Activated naive CD8-positive, alpha-beta T cell treated with anti-CD3 and anti-CD28 coated beads, Interleukin-2, amount 10 ng/mL, durations not matched to agents 7 days and 5 days (primary cell): Measurements from ENCODE around the gene CDON. TPM values are rescaled to one million over a fixed set of nuclear protein-coding genes. Genes with fewer than 3 reads are reported as not detected.

Experiments used
- ATAC-seq: fragments of 150-1000 bp; cut with Tn5 transposase; one replicate; pipeline ENCODE4 v1.10.0; 2021; ENCODE audit warnings: low read depth, moderate library complexity
- POLR2A ChIA-PET: fragments of 350-600 bp; sonication (Branson Sonifier 250); formaldehyde crosslinking; loops from one replicate; lab custom pipeline; 2021; ENCODE audit warnings: antibody characterized with exemption; lab: Charles Lee
- DNase-seq: peaks from one replicate; pipeline ENCODE4 v3.0.0; 2021
- H3K27ac Mint-ChIP-seq: one replicate; pipeline ENCODE4 v1.8.0; 2022; ENCODE audit warnings: mild to moderate bottlenecking, mixed read lengths
- H3K27me3 Mint-ChIP-seq: one replicate; pipeline ENCODE4 v1.8.0; 2022; ENCODE audit warnings: mild to moderate bottlenecking, moderate library complexity, mixed read lengths
- H3K36me3 Mint-ChIP-seq: one replicate; pipeline ENCODE4 v1.8.0; 2021; ENCODE audit warnings: mild to moderate bottlenecking, mixed read lengths
- H3K4me1 Mint-ChIP-seq: one replicate; pipeline ENCODE4 v1.8.0; 2021; ENCODE audit warnings: mixed read lengths
- H3K4me3 Mint-ChIP-seq: one replicate; pipeline ENCODE4 v1.8.0; 2022; ENCODE audit warnings: mild to moderate bottlenecking, moderate library complexity, mixed read lengths
- H3K9me3 Mint-ChIP-seq: one replicate; pipeline ENCODE4 v1.8.0; 2021; ENCODE audit warnings: mixed read lengths
- total RNA-seq, 2 experiments: library from RNA; stranded (reverse); gene quantifications; one replicate each; pipeline ENCODE4 v1.2.3, GENCODE V29; 2021

CDON gene
- total RNA-seq, 2 experiments from 2014 or later = 3.4 to 3.9 TPM

DNA sequence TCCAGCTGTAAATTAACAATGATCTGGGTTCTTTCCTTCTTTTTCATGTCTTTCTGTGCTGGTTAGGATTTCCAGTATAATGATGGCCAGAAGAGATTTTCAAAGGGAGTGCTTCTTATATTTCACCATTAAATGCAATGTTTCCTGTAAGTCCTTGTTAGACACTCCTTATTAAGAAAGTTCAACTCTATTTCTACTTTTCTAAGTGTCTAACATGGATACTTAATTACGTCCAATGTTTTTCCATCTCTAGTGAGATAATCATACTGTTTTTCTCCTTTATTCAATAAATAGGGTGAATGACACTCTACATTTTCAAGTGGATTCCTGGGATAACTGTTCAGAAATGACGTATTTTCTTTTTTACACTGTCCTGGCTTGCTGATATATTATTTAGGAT lies 49.8 kb downstream of the CDON start:
- POLR2A ChIA-PET = interaction anchor here (0.7 kb wide), 1 partner anchor 110 kb away, joined by 3 read pairs; no protein-coding TSS in a partner anchor
- Mint-ChIP-seq H3K27ac (no peak overlapping the region), H3K36me3 (no peaks in the 10 kb centered on the region), H3K9me3 (no peaks in the 10 kb centered on the region), H3K4me3 (no peak overlapping the region), H3K4me1 (no peaks in the 10 kb centered on the region), H3K27me3 (no peaks in the 10 kb centered on the region)
- DNase-seq = no peak
- ATAC-seq = no peak

DNA sequence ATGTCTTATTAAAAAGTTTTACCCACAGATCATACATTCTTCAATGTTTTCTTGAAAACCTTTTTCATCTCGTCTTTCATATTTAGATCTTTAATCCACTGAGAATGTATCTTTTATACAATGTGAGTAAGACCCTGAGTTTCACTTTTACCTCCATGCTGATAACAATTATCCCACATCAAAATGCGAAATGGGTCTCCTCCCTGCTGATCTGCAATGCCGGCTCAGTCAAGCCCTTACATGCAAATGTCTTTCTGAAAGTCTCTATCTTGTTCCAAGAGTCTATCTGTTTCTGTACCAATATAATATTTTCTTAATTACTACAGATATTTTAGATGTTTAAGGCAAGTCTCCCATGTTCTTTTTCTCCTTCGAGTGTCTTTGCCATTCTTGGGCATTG lies 50.9 kb downstream of the CDON start:
- ATAC-seq (no peak), DNase-seq (no peak)
- Mint-ChIP-seq H3K36me3 (no peaks in the 10 kb centered on the region), H3K4me1 (no peaks in the 10 kb centered on the region), H3K4me3 (no peak overlapping the region), H3K9me3 (no peaks in the 10 kb centered on the region), H3K27ac (no peak overlapping the region), H3K27me3 (no peaks in the 10 kb centered on the region)
- POLR2A ChIA-PET = no interaction called here

DNA sequence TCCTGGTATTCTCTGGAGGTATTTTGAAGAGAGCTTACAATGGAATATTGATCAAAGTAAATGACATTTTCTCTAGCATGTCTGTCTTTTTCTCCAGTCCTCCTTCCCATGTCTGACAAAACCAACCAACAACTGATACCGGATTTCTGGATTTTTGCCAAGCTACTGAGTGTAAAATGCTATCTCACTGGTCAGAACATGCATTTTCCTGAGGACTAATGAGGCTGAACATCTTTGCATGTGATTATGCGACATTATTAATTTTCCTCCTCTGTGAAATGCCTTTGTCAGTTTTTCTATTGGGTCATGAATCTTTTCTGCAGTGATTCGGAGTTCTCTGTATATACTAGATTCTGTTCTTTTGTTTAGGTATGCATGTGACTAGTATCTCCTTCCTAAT lies 51.4 kb downstream of the CDON start:
- POLR2A ChIA-PET = interaction anchor here (0.6 kb wide), 1 partner anchor 25 kb away, joined by 3 read pairs; no protein-coding TSS in a partner anchor
- no peak overlapping the region for H3K4me3 Mint-ChIP-seq
- DNase-seq (no peak), ATAC-seq (no peak)
- H3K27ac Mint-ChIP-seq = no peak overlapping the region
- no peaks in the 10 kb centered on the region for H3K27me3 Mint-ChIP-seq
- H3K36me3 Mint-ChIP-seq = no peaks in the 10 kb centered on the region
- H3K9me3 Mint-ChIP-seq = no peaks in the 10 kb centered on the region
- H3K4me1 Mint-ChIP-seq = no peaks in the 10 kb centered on the region

GRCh38 chr11:126008956-126009355 lies 53.7 kb downstream of the CDON start:
- H3K9me3 Mint-ChIP-seq = no peaks in the 10 kb centered on the region
- no peaks in the 10 kb centered on the region for H3K36me3 Mint-ChIP-seq
- DNase-seq = no peak
- H3K27me3 Mint-ChIP-seq = no peaks in the 10 kb centered on the region
- ATAC-seq = no peak
- H3K27ac Mint-ChIP-seq = no peak overlapping the region
- H3K4me1 Mint-ChIP-seq = no peaks in the 10 kb centered on the region
- POLR2A ChIA-PET = interaction anchor here (0.5 kb wide), 1 partner anchor 218 kb away, joined by 3 read pairs; no protein-coding TSS in a partner anchor
- no peak overlapping the region for H3K4me3 Mint-ChIP-seq

- Mint-ChIP-seq H3K27me3 (no peaks in the 10 kb centered on the region), H3K27ac (no peak overlapping the region), H3K4me1 (no peaks in the 10 kb centered on the region), H3K9me3 (no peaks in the 10 kb centered on the region), H3K36me3 (no peaks in the 10 kb centered on the region), H3K4me3 (no peak overlapping the region)
- no peak for ATAC-seq
- no peak for DNase-seq
- POLR2A ChIA-PET = no interaction called here
Measured at GRCh38 chr11:126007238-126007637, 55.4 kb downstream of the CDON start.

DNA sequence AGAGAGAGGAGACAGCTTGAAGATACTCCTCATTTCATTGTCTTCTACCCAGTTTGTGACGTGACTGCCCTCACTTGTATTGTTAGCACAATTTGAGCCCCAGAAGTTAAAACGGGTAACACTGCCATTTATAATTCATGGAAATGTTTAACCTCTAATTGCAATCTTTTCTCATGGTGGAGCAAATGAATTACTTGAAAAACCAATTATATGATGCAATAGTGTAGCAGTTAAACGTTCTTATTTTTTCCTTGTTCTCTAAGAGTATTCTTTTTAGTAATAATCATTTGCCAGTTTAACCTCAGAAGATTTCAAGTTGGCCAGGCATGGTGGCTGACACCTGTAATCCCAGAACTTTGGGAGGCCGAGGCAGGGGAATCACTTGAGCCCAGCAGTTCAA lies 56.6 kb downstream of the CDON start:
- POLR2A ChIA-PET = no interaction called here

GRCh38 chr11:126002181-126002580 lies 60.5 kb downstream of the CDON start:
- H3K27ac Mint-ChIP-seq = no peak overlapping the region
- H3K4me1 Mint-ChIP-seq = no peaks in the 10 kb centered on the region
- H3K27me3 Mint-ChIP-seq = peaks cover 2% of the 10 kb centered on the region
- POLR2A ChIA-PET = interaction anchor here (0.6 kb wide), 1 partner anchor 317 kb away, joined by 3 read pairs; no protein-coding TSS in a partner anchor
- no peaks in the 10 kb centered on the region for H3K9me3 Mint-ChIP-seq
- ATAC-seq (no peak), DNase-seq (no peak)
- H3K4me3 Mint-ChIP-seq = no peak overlapping the region
- H3K36me3 Mint-ChIP-seq = no peaks in the 10 kb centered on the region

More for the DNA sequence above, 56.6 kb downstream of the CDON start:
- no peaks in the 10 kb centered on the region for H3K4me1 Mint-ChIP-seq
- no peak for DNase-seq
- no peak overlapping the region for H3K27ac Mint-ChIP-seq
- H3K36me3 Mint-ChIP-seq = no peaks in the 10 kb centered on the region
- no peak overlapping the region for H3K4me3 Mint-ChIP-seq
- H3K27me3 Mint-ChIP-seq = peaks cover 2% of the 10 kb centered on the region
- ATAC-seq = no peak
- H3K9me3 Mint-ChIP-seq = no peaks in the 10 kb centered on the region

- DNase-seq (no peak), ATAC-seq (no peak)
- POLR2A ChIA-PET = no interaction called here
- Mint-ChIP-seq H3K4me3 (no peak overlapping the region), H3K27me3 (peaks cover 2% of the 10 kb centered on the region), H3K27ac (no peak overlapping the region), H3K9me3 (no peaks in the 10 kb centered on the region), H3K4me1 (no peaks in the 10 kb centered on the region), H3K36me3 (no peaks in the 10 kb centered on the region)
Measured at GRCh38 chr11:125999234-125999880, 63.3 kb downstream of the CDON start.

DNA sequence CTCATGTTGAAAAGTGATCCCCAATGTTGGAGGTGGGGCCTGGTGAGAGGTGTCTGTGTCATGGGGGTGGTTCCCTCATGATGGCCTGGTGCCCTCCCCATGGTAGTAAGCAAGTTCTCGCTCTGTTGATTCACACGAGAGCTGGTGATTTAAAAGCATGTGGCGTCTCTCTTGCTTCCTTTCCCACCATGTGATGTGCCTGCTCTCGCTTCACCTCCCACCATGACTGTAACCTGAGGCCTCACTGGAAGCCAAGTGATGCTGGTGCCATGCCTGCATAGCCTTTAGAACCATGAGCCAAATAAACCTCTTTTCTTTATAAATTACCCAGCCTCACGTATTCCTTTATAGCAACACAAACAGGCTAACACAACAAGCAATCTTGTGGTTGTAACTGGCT lies 64.4 kb downstream of the CDON start:
- ATAC-seq (no peak), DNase-seq (no peak)
- peaks cover 2% of the 10 kb centered on the region for H3K27me3 Mint-ChIP-seq
- H3K27ac Mint-ChIP-seq = no peak overlapping the region
- no peaks in the 10 kb centered on the region for H3K9me3 Mint-ChIP-seq
- H3K4me3 Mint-ChIP-seq = no peak overlapping the region
- no peaks in the 10 kb centered on the region for H3K4me1 Mint-ChIP-seq
- POLR2A ChIA-PET = no interaction called here
- H3K36me3 Mint-ChIP-seq = no peaks in the 10 kb centered on the region

GRCh38 chr11:125995313-125995712 lies 67.4 kb downstream of the CDON start:
- H3K27me3 Mint-ChIP-seq = peaks cover 3% of the 10 kb centered on the region
- H3K36me3 Mint-ChIP-seq = no peaks in the 10 kb centered on the region
- POLR2A ChIA-PET = no interaction called here
- no peaks in the 10 kb centered on the region for H3K9me3 Mint-ChIP-seq
- no peaks in the 10 kb centered on the region for H3K4me1 Mint-ChIP-seq
- no peak for DNase-seq
- no peak overlapping the region for H3K4me3 Mint-ChIP-seq
- ATAC-seq = no peak
- H3K27ac Mint-ChIP-seq = no peak overlapping the region

- H3K36me3 Mint-ChIP-seq = no peaks in the 10 kb centered on the region
- ATAC-seq (no peak), DNase-seq (no peak)
- no peaks in the 10 kb centered on the region for H3K9me3 Mint-ChIP-seq
- POLR2A ChIA-PET = no interaction called here
- H3K4me3 Mint-ChIP-seq = no peak overlapping the region
- peaks cover 2% of the 10 kb centered on the region for H3K4me1 Mint-ChIP-seq
- H3K27ac Mint-ChIP-seq = no peak overlapping the region
- H3K27me3 Mint-ChIP-seq = peaks cover 3% of the 10 kb centered on the region
Measured at GRCh38 chr11:125994509-125994908, 68.2 kb downstream of the CDON start.

DNA sequence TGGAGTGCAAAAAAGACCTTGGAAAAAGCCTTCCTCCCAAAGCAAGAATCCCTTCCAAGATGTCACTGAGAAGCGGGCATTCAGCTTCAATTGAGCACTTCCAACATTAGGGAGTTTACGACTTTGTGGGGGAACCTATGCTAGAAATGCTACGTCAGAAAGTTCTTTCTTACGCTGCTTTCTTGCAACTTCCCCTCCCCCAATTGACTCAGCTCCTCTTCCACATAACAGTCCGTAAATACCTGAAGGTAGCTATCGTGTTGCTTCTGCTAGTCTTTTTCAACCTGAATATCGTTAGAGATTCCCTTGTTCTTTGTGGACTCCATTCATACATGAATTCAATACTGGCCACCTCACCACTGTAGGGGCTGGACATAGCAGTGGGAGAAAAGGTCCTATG lies 69.8 kb downstream of the CDON start:
- POLR2A ChIA-PET = no interaction called here
- Mint-ChIP-seq H3K27ac (no peak overlapping the region), H3K4me3 (no peak overlapping the region), H3K27me3 (peaks cover 3% of the 10 kb centered on the region), H3K9me3 (no peaks in the 10 kb centered on the region), H3K4me1 (peaks cover 2% of the 10 kb centered on the region), H3K36me3 (no peaks in the 10 kb centered on the region)
- no peak for DNase-seq
- ATAC-seq = no peak

- Mint-ChIP-seq H3K4me1 (peaks cover 2% of the 10 kb centered on the region), H3K36me3 (no peaks in the 10 kb centered on the region), H3K27ac (no peak overlapping the region), H3K9me3 (no peaks in the 10 kb centered on the region), H3K27me3 (peaks cover 3% of the 10 kb centered on the region), H3K4me3 (no peak overlapping the region)
- POLR2A ChIA-PET = no interaction called here
- DNase-seq (no peak), ATAC-seq (no peak)
Measured at GRCh38 chr11:125990244-125990643, 72.4 kb downstream of the CDON start.

GRCh38 chr11:125987066-125987641 lies 75.5 kb downstream of the CDON start:
- ATAC-seq = no peak
- Mint-ChIP-seq H3K36me3 (no peaks in the 10 kb centered on the region), H3K27ac (no peak overlapping the region), H3K9me3 (no peaks in the 10 kb centered on the region), H3K27me3 (no peaks in the 10 kb centered on the region), H3K4me1 (peaks cover 2% of the 10 kb centered on the region), H3K4me3 (no peak overlapping the region)
- POLR2A ChIA-PET = interaction anchor here (0.7 kb wide), 1 partner anchor 201 kb away, joined by 3 read pairs; no protein-coding TSS in a partner anchor
- no peak for DNase-seq
